SK-N-MC (cell line): ENCODE results near the gene TTC8.

ENCODE experiments used
- EZH2 ChIP-seq: fragments of 200-600 bp; sonication (generic); IDR thresholded peaks from one replicate; pipeline ENCODE4 v1.6.1; 2017; ENCODE audit warnings: antibody characterized with exemption
- POLR2AphosphoS5 ChIP-seq: IDR thresholded peaks from 2 replicates; pipeline ENCODE4 v1.6.1; 2012; ENCODE audit warnings: mild to moderate bottlenecking, low read depth, low read length, borderline replicate concordance

- TF ChIP-seq EZH2 = no peak
- no peak for TF ChIP-seq POLR2AphosphoS5
These were observed 13.6 kb downstream of the TTC8 start for GRCh38 chr14:88838015-88838414.
